ENCODE results near the gene COL6A1. TPM values are rescaled to one million over a fixed set of nuclear protein-coding genes. Genes with fewer than 3 reads are reported as not detected.

The COL6A1 gene
- total and polyA plus RNA-seq, 2 donors (not counting 1 experiment from before 2014, with no cell fraction given), result 645 to 1,137 TPM

GRCh38 chr21:46052703-46053651 lies 71.4 kb downstream of the COL6A1 start:
- no peak for TF ChIP-seq EZH2 (IDR thresholded peaks at IDR 0.05; ENCODE audit: low read length, missing control alignments)
- no peak for TF ChIP-seq CTCF (conservative IDR thresholded peaks at IDR 0.05 in 1 of 2, IDR thresholded peaks at IDR 0.05 in 1 of 2; ENCODE audit: low read depth in 1 of 2, low read length in 2 of 2)
- H3K9me3 ChIP-seq (ENCODE audit: control insufficient read depth, insufficient read depth, low read depth, low read length), result no peaks in the 10 kb centered on the region
- H3K9ac ChIP-seq (ENCODE audit: insufficient read depth, low read length), result peak overlapping the region; percentile 89
- H3K4me2 ChIP-seq (ENCODE audit: extremely low read depth, insufficient read depth, low read length), result peak overlapping the region; percentile 23
- no peaks in the 10 kb centered on the region for H3K27me3 ChIP-seq (ENCODE audit: control insufficient read depth, insufficient read depth, low read length)
- no peaks in the 10 kb centered on the region for H3K79me2 ChIP-seq (ENCODE audit: control insufficient read depth, insufficient read depth, low read length)
- no peak overlapping the region for H2AFZ ChIP-seq (ENCODE audit: low read length)
- peaks cover 50% of the 10 kb centered on the region for H3K4me1 ChIP-seq (ENCODE audit: control insufficient read depth, extremely low read depth, insufficient read depth, low read length)
- no peaks in the 10 kb centered on the region for H3K36me3 ChIP-seq (ENCODE audit: control insufficient read depth, insufficient read depth, low read length)
- H4K20me1 ChIP-seq (ENCODE audit: control insufficient read depth, extremely low read depth, insufficient read depth, low read length), result no peaks in the 10 kb centered on the region
- H3K4me3 ChIP-seq (replicated peaks in 1 of 4; ENCODE audit: control extremely low read depth in 1 of 4, insufficient read depth in 1 of 4, low read depth in 3 of 4, low read length in 4 of 4), result peak overlapping the region in 1 of 4 experiments; percentile 9
- DNase-seq (ENCODE audit: low read depth in 2 of 2), result peak; percentile 46 to 96
- peak overlapping the region; percentile 84 for H3K27ac ChIP-seq (ENCODE audit: insufficient read depth, low read length)

DNA sequence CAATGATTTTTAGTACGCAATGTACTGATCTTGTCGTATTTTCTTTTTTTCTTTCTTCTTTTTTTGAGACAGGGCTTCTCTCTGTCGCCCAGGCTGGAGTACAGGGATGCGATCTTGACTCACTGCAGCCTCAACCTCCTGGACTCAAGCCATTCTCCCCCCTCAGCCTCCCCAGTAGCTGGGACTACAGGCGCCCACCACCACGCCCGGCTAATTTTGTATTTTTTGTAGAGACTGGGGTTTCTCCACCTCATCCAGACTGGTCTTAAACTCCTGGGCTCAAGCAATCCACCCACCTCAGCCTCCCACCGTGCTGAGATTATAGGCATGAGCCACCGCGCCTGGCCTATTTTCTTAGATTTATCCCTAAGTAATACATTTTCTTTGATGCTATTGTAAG lies 72.5 kb downstream of the COL6A1 start:
- H3K4me1 ChIP-seq (ENCODE audit: control insufficient read depth, extremely low read depth, insufficient read depth, low read length), result peaks cover 44% of the 10 kb centered on the region
- H3K9ac ChIP-seq (ENCODE audit: insufficient read depth, low read length), result no peak overlapping the region
- H3K9me3 ChIP-seq (ENCODE audit: control insufficient read depth, insufficient read depth, low read depth, low read length), result no peaks in the 10 kb centered on the region

More for the DNA sequence above, 72.5 kb downstream of the COL6A1 start:
- peak overlapping the region; percentile 84 for H3K27ac ChIP-seq (ENCODE audit: insufficient read depth, low read length)
- no peaks in the 10 kb centered on the region for H3K27me3 ChIP-seq (ENCODE audit: control insufficient read depth, insufficient read depth, low read length)
- no peak for DNase-seq (ENCODE audit: low read depth in 2 of 2)
- H2AFZ ChIP-seq (ENCODE audit: low read length), result no peak overlapping the region
- no peaks in the 10 kb centered on the region for H3K36me3 ChIP-seq (ENCODE audit: control insufficient read depth, insufficient read depth, low read length)
- no peaks in the 10 kb centered on the region for H3K79me2 ChIP-seq (ENCODE audit: control insufficient read depth, insufficient read depth, low read length)
- no peak overlapping the region for H3K4me3 ChIP-seq (replicated peaks in 1 of 4; ENCODE audit: control extremely low read depth in 1 of 4, insufficient read depth in 1 of 4, low read depth in 3 of 4, low read length in 4 of 4)
- TF ChIP-seq CTCF (conservative IDR thresholded peaks at IDR 0.05 in 1 of 2, IDR thresholded peaks at IDR 0.05 in 1 of 2; ENCODE audit: low read depth in 1 of 2, low read length in 2 of 2) (no peak), EZH2 (IDR thresholded peaks at IDR 0.05; ENCODE audit: low read length, missing control alignments) (no peak)
- no peaks in the 10 kb centered on the region for H4K20me1 ChIP-seq (ENCODE audit: control insufficient read depth, extremely low read depth, insufficient read depth, low read length)
- H3K4me2 ChIP-seq (ENCODE audit: extremely low read depth, insufficient read depth, low read length), result peak overlapping the region; percentile 45
